WTC11 (cell line): ENCODE results near the gene UBTD1. TPM values are rescaled to one million over a fixed set of nuclear protein-coding genes. Genes with fewer than 3 reads are reported as not detected.

Experiments
- ATAC-seq: fragments of 200-7000 bp; cut with Tn5 transposase; 2 replicates; pipeline ENCODE4 v1.10.0; 2021; ENCODE audit warnings: mild to moderate bottlenecking, moderate library complexity
- CTCF ChIA-PET: fragments of 300-600 bp; sonication (Branson Sonifier 250); formaldehyde crosslinking; loops from one replicate; lab custom pipeline; 2021; ENCODE audit warnings: antibody characterized with exemption; lab: Charles Lee
- POLR2A ChIA-PET: fragments of 350-600 bp; sonication (Branson Sonifier 250); formaldehyde crosslinking; loops from one replicate; lab custom pipeline; 2021; ENCODE audit warnings: antibody characterized with exemption; lab: Charles Lee
- DNase-seq: peaks from one replicate; pipeline ENCODE4 v3.0.0; 2021; ENCODE audit warnings: low spot score
- H3K27ac Mint-ChIP-seq: 2 replicates; pipeline ENCODE4 v1.8.0; 2021; ENCODE audit warnings: mixed read lengths
- H3K27me3 Mint-ChIP-seq: 2 replicates; pipeline ENCODE4 v1.8.0; 2021; ENCODE audit warnings: low read depth, mild to moderate bottlenecking, moderate library complexity, mixed read lengths
- H3K36me3 Mint-ChIP-seq: 2 replicates; pipeline ENCODE4 v1.8.0; 2021; ENCODE audit warnings: mixed read lengths
- H3K4me1 Mint-ChIP-seq: 2 replicates; pipeline ENCODE4 v1.8.0; 2022; ENCODE audit warnings: mixed read lengths
- H3K4me3 Mint-ChIP-seq: 2 replicates; pipeline ENCODE4 v1.8.0; 2021; ENCODE audit warnings: mild to moderate bottlenecking, moderate library complexity, mixed read lengths
- H3K9me3 Mint-ChIP-seq: 2 replicates; pipeline ENCODE4 v1.8.0; 2021; ENCODE audit warnings: mixed read lengths
- CBFB ChIP-seq: sonication (generic); formaldehyde crosslinking; IDR thresholded peaks from 2 replicates; pipeline ENCODE4 v1.8.1; 2022; ENCODE audit warnings: mild to moderate bottlenecking, low read depth, missing genetic modification reagents
- CDX4 ChIP-seq: fragments of 250-450 bp; sonication (Bioruptor Pico); IDR thresholded peaks from 2 replicates; pipeline ENCODE4 v1.9.0; 2021; ENCODE audit warnings: moderate library complexity, mild to moderate bottlenecking, inconsistent platforms, borderline replicate concordance
- ERG ChIP-seq: fragments of 250-450 bp; sonication (Bioruptor Pico); IDR thresholded peaks from 2 replicates; pipeline ENCODE4 v1.8.0; 2021; ENCODE audit warnings: mild to moderate bottlenecking
- ESRRA ChIP-seq: sonication (generic); formaldehyde crosslinking; IDR thresholded peaks from 2 replicates; pipeline ENCODE4 v1.8.1; 2022; ENCODE audit warnings: mild to moderate bottlenecking, missing genetic modification reagents, borderline replicate concordance
- GRHL2 ChIP-seq: fragments of 250-450 bp; sonication (Bioruptor Pico); IDR thresholded peaks from 2 replicates; pipeline ENCODE4 v1.8.0; 2022; ENCODE audit warnings: mild to moderate bottlenecking, moderate library complexity; ENCODE audit not compliant: insufficient replicate concordance, severe bottlenecking
- IRF2 ChIP-seq: sonication (generic); formaldehyde crosslinking; IDR thresholded peaks from 2 replicates; pipeline ENCODE4 v1.8.0; 2022; ENCODE audit warnings: low read depth, missing genetic modification reagents, borderline replicate concordance
- JAZF1 ChIP-seq: fragments of 250-450 bp; sonication (Bioruptor Pico); IDR thresholded peaks from 2 replicates; pipeline ENCODE4 v1.9.0; 2021; ENCODE audit warnings: moderate library complexity, mild to moderate bottlenecking, inconsistent platforms
- MAX ChIP-seq: sonication (generic); formaldehyde crosslinking; IDR thresholded peaks from 2 replicates; pipeline ENCODE4 v1.8.0; 2022; ENCODE audit warnings: mild to moderate bottlenecking, missing genetic modification reagents
- NFE2L1 ChIP-seq: sonication (generic); formaldehyde crosslinking; IDR thresholded peaks from 2 replicates; pipeline ENCODE4 v1.8.1; 2023; ENCODE audit warnings: missing genetic modification reagents
- NR1H2 ChIP-seq: sonication (generic); formaldehyde crosslinking; IDR thresholded peaks from 2 replicates; pipeline ENCODE4 v1.9.0; 2021; ENCODE audit warnings: mild to moderate bottlenecking, moderate library complexity, missing genetic modification reagents
- NR3C1 ChIP-seq: sonication (generic); formaldehyde crosslinking; conservative IDR thresholded peaks from 2 replicates; pipeline ENCODE4 v1.8.1; 2023; ENCODE audit warnings: low read depth, mild to moderate bottlenecking, missing genetic modification reagents
- OVOL2 ChIP-seq: fragments of 250-450 bp; sonication (Bioruptor Pico); IDR thresholded peaks from 2 replicates; pipeline ENCODE4 v1.9.0; 2021; ENCODE audit warnings: mild to moderate bottlenecking, borderline replicate concordance
- PRRX2 ChIP-seq: fragments of 250-450 bp; sonication (Bioruptor Pico); IDR thresholded peaks from 2 replicates; pipeline ENCODE4 v1.8.0; 2021; ENCODE audit warnings: mild to moderate bottlenecking
- RELA ChIP-seq: sonication (generic); formaldehyde crosslinking; IDR thresholded peaks from 2 replicates; pipeline ENCODE4 v1.8.1; 2022; ENCODE audit warnings: missing genetic modification reagents, mild to moderate bottlenecking, borderline replicate concordance
- SOX15 ChIP-seq: fragments of 250-450 bp; sonication (Bioruptor Pico); IDR thresholded peaks from 2 replicates; pipeline ENCODE4 v1.9.0; 2021; ENCODE audit warnings: mild to moderate bottlenecking
- USF1 ChIP-seq: sonication (generic); formaldehyde crosslinking; IDR thresholded peaks from 2 replicates; pipeline ENCODE4 v1.8.0; 2022; ENCODE audit warnings: mild to moderate bottlenecking, missing genetic modification reagents
- USF2 ChIP-seq: sonication (generic); formaldehyde crosslinking; IDR thresholded peaks from 2 replicates; pipeline ENCODE4 v1.8.1; 2023; ENCODE audit warnings: mild to moderate bottlenecking, missing genetic modification reagents, moderate library complexity
- ZNF121 ChIP-seq: sonication (generic); formaldehyde crosslinking; IDR thresholded peaks from 2 replicates; pipeline ENCODE4 v1.8.0; 2023; ENCODE audit warnings: missing genetic modification reagents
- ZNF416 ChIP-seq: fragments of 250-450 bp; sonication (Bioruptor Pico); IDR thresholded peaks from 2 replicates; pipeline ENCODE4 v1.9.0; 2021; ENCODE audit warnings: mild to moderate bottlenecking, inconsistent platforms
- ZNF532 ChIP-seq: fragments of 250-450 bp; sonication (Bioruptor Pico); IDR thresholded peaks from 2 replicates; pipeline ENCODE4 v1.9.0; 2021; ENCODE audit warnings: mild to moderate bottlenecking, borderline replicate concordance
- ZNF671 ChIP-seq: fragments of 250-450 bp; sonication (Bioruptor Pico); IDR thresholded peaks from 2 replicates; pipeline ENCODE4 v1.8.0; 2021; ENCODE audit warnings: mild to moderate bottlenecking
- ZSCAN18 ChIP-seq: fragments of 250-450 bp; sonication (Bioruptor Pico); IDR thresholded peaks from 2 replicates; pipeline ENCODE4 v2.1.2; 2022; ENCODE audit warnings: mild to moderate bottlenecking, moderate library complexity
- total RNA-seq: library from RNA; stranded (reverse); gene quantifications from 3 replicates; pipeline ENCODE4 v1.2.3, GENCODE V29; 2021

The UBTD1 gene
- total RNA-seq, 1 experiment from 2014 or later, result 35.7 TPM

GRCh38 chr10:97583476-97583875 is 84.8 kb downstream of the UBTD1 start (continued):
- no peak for TF ChIP-seq ERG (CRISPR knock-in tag)
- no peak for TF ChIP-seq GRHL2 (CRISPR knock-in tag)
- TF ChIP-seq JAZF1, result no peak
- TF ChIP-seq ESRRA (CRISPR knock-in tag), result no peak
- no peak for TF ChIP-seq CBFB
- TF ChIP-seq ZNF121, result no peak
- no peak for TF ChIP-seq ZNF671 (CRISPR knock-in tag)

GRCh38 chr10:97584060-97584797 is 85.5 kb downstream of the UBTD1 start, which contains the start of gene HOGA1:
TSS of gene HOGA1 (plus strand) at chr10:97584389. CDS start at chr10:97584704, 315 bp downstream.
- H3K27me3 Mint-ChIP-seq, result no peaks in the 10 kb centered on the region
- no peaks in the 10 kb centered on the region for H3K36me3 Mint-ChIP-seq
- H3K4me1 Mint-ChIP-seq, result 0 out of 2 replicates have a peak, but pooled peaks cover 7% of the 10 kb centered on the region
- peak; percentile 52 for DNase-seq
- POLR2A ChIA-PET, result interaction anchor here (0.5 to 1.0 kb wide), 3 partner anchors 12 to 58 kb away, joined by 3 to 5 read pairs (median 3); partner anchors contain the start of gene ANKRD2
- H3K9me3 Mint-ChIP-seq, result no peaks in the 10 kb centered on the region
- peak; percentile 98 for ATAC-seq
- H3K4me3 Mint-ChIP-seq, result no peak within 1 kb of the TSS
- TF ChIP-seq USF1, result peak; percentile 88
- peak; percentile 19; the same call in 1 of the 2 replicates for TF ChIP-seq MAX
- TF ChIP-seq ZNF416 (CRISPR knock-in tag), result no peak
- peak; percentile 92 for TF ChIP-seq USF2 (CRISPR knock-in tag)
- CTCF ChIA-PET, result interaction anchor here (1.4 to 2.5 kb wide), 8 partner anchors 9 to 120 kb away, joined by 4 to 32 read pairs (median 6); partner anchors contain the start of genes ANKRD2 and MORN4
- no peak within 1 kb of the TSS for H3K27ac Mint-ChIP-seq

GRCh38 chr10:97584798-97585438 is 86.2 kb downstream of the UBTD1 start:
- Mint-ChIP-seq H3K27me3 (no peaks in the 10 kb centered on the region), H3K36me3 (no peaks in the 10 kb centered on the region), H3K4me1 (0 out of 2 replicates have a peak, but pooled peaks cover 7% of the 10 kb centered on the region), H3K4me3 (no peak overlapping the region), H3K9me3 (no peaks in the 10 kb centered on the region), H3K27ac (no peak overlapping the region)
- ATAC-seq (no peak), DNase-seq (no peak)
- POLR2A ChIA-PET, result interaction anchor here (0.5 kb wide), 1 partner anchor 57 kb away, joined by 5 read pairs; no protein-coding TSS in a partner anchor
- CTCF ChIA-PET, result interaction anchor here (1.4 to 2.5 kb wide), 9 partner anchors 10 to 121 kb away, joined by 3 to 32 read pairs (median 6); partner anchors contain the start of genes ANKRD2 and MORN4
- TF ChIP-seq NR1H2 (CRISPR knock-in tag) (no peak), OVOL2 (no peak), IRF2 (CRISPR knock-in tag) (no peak), NFE2L1 (no peak), PRRX2 (CRISPR knock-in tag) (no peak), ZNF532 (CRISPR knock-in tag) (no peak), CDX4 (CRISPR knock-in tag) (no peak), ZSCAN18 (no peak), NR3C1 (CRISPR knock-in tag) (no peak), RELA (CRISPR knock-in tag) (no peak), SOX15 (no peak)
